ENCODE measurements around the gene XYLT1. TPM values are rescaled to one million over a fixed set of nuclear protein-coding genes. Genes with fewer than 3 reads are reported as not detected.

The XYLT1 gene
- total and polyA plus RNA-seq, 2 of the 4 experiments (the other 2 are of a cell fraction), result 9.0 to 12.7 TPM

DNA sequence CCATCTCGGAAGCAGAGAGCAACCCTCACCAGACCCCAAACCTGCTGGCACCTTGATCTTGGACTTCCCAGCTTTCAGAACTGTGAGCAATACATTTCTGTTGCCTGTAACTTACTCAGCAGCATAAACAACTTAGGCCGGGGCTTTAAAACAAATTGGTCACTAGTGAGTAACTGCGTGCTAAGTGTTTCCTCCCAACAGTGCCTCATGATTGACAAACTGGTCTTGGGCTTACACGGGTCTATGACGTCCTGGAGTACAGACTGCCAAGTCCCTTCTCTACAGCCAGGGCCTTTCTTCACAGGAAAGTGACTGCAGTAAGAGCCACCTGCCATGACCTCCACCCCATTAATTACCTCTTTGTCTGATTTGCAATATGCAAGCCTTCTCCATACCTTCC lies 136.7 kb downstream of the XYLT1 start:
- Histone ChIP-seq H3K27me3 (ENCODE audit: control insufficient read depth, insufficient read depth, low read length) (no peaks in the 10 kb centered on the region), H3K79me1 (ENCODE audit: low read depth in 1 of 2, low read length in 2 of 2) (peaks cover 13 to 35% of the 10 kb centered on the region in 2 experiments; a peak in 3 of 4 replicates), H3K9me3 (ENCODE audit: control insufficient read depth, insufficient read depth, low read length) (no peaks in the 10 kb centered on the region), H3K14ac (replicated peaks; ENCODE audit: low read depth, low read length) (no peak overlapping the region), H2AK9ac (replicated peaks; ENCODE audit: low read depth, low read length, poor library complexity) (no peak overlapping the region), H2BK15ac (ENCODE audit: low read depth, low read length) (no peak overlapping the region), H2BK120ac (ENCODE audit: low read depth, low read length) (no peak overlapping the region), H3K4me2 (ENCODE audit: low read depth, low read length) (no peak overlapping the region), H2BK20ac (ENCODE audit: low read depth, low read length) (no peak overlapping the region), H3K36me3 (ENCODE audit: control insufficient read depth, insufficient read depth, low read length) (no peaks in the 10 kb centered on the region), H2AFZ (replicated peaks; ENCODE audit: low read length, poor library complexity) (no peak overlapping the region), H3K4me1 (ENCODE audit: control insufficient read depth, insufficient read depth, low read length) (peaks cover 4% of the 10 kb centered on the region), H3K27ac (ENCODE audit: insufficient read depth, low read length) (no peak overlapping the region), H3K4me3 (ENCODE audit: insufficient read depth, low read depth, low read length) (no peak overlapping the region), H3K9me1 (ENCODE audit: insufficient read depth, low read length) (peaks cover 8% of the 10 kb centered on the region), H2BK5ac (ENCODE audit: low read depth, low read length, poor library complexity, severe bottlenecking) (no peak overlapping the region), H3K18ac (ENCODE audit: low read depth, low read length) (no peak overlapping the region), H3K4ac (ENCODE audit: low read depth, low read length) (no peak overlapping the region), H3K56ac (ENCODE audit: extremely low read depth, insufficient read depth, low read length) (no peak overlapping the region), H4K5ac (ENCODE audit: low read depth, low read length) (no peak overlapping the region), H2AK5ac (ENCODE audit: low read depth, low read length) (no peak overlapping the region), H3K9ac (ENCODE audit: low read depth, low read length) (no peak overlapping the region), H4K8ac (ENCODE audit: low read depth in 2 of 2, low read length in 2 of 2) (no peak overlapping the region; a peak in 1 of 4 replicates), H3K23ac (ENCODE audit: low read depth, low read length) (no peak overlapping the region), H4K91ac (ENCODE audit: insufficient read depth, low read depth, low read length) (no peak overlapping the region), H4K20me1 (ENCODE audit: insufficient read depth, low read length) (peaks cover 7% of the 10 kb centered on the region; the same call in 1 of the 2 replicates)
- TF ChIP-seq BHLHE40 (IDR thresholded peaks at IDR 0.05; ENCODE audit: low read depth, low read length) (peak; percentile 78), MXI1 (IDR thresholded peaks at IDR 0.05; ENCODE audit: borderline replicate concordance, low read depth, low read length) (no peak), FOS (IDR thresholded peaks at IDR 0.05; ENCODE audit: low read depth, low read length) (peak; percentile 62)
- TF ChIP-seq, protein P1, sequence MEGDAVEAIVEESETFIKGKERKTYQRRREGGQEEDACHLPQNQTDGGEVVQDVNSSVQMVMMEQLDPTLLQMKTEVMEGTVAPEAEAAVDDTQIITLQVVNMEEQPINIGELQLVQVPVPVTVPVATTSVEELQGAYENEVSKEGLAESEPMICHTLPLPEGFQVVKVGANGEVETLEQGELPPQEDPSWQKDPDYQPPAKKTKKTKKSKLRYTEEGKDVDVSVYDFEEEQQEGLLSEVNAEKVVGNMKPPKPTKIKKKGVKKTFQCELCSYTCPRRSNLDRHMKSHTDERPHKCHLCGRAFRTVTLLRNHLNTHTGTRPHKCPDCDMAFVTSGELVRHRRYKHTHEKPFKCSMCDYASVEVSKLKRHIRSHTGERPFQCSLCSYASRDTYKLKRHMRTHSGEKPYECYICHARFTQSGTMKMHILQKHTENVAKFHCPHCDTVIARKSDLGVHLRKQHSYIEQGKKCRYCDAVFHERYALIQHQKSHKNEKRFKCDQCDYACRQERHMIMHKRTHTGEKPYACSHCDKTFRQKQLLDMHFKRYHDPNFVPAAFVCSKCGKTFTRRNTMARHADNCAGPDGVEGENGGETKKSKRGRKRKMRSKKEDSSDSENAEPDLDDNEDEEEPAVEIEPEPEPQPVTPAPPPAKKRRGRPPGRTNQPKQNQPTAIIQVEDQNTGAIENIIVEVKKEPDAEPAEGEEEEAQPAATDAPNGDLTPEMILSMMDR (conservative IDR thresholded peaks at IDR 0.05; ENCODE audit: low read depth, low read length), result no peak
- WGBS, 2 experiments (ENCODE audit: extremely low coverage in 2 of 2, insufficient read length in 1 of 2), result 33% methylated on average over 2 of the region's 5 CpGs; no CpG with 5 or more reads in 1 of the 2 experiments
- DNase-seq, result peak; percentile 96
- intact Hi-C loops (cut with micrococcal nuclease) (no loop called here), in situ Hi-C loops (cut with MboI; ENCODE audit: low sequenced_read_pairs) (no loop called here), dilution Hi-C loops (cut with HindIII; ENCODE audit: low sequenced_read_pairs, unreplicated experiment) (no loop called here)
- BruUV-seq (replicated peaks), result no TSS peak
- ChIA-PET POLR2A (ENCODE audit: unreplicated experiment) (no interaction called here), CTCF (no interaction called here)
- ATAC-seq (ENCODE audit: low read depth), result peak; percentile 85
